GM20000 (cell line): ENCODE data around the gene CTNNA2.

Experiments
- DNase-seq: peaks from one replicate; pipeline ENCODE4 v3.0.0; 2012; ENCODE audit warnings: low spot score
- TF ChIP-seq, protein P1 (sequence below): IDR thresholded peaks from 2 replicates; pipeline ENCODE4 v1.5.1; 2012; ENCODE audit warnings: mild to moderate bottlenecking, control low read depth; ENCODE audit errors: extremely low read depth, missing control alignments

The CTNNA2 gene

DNA sequence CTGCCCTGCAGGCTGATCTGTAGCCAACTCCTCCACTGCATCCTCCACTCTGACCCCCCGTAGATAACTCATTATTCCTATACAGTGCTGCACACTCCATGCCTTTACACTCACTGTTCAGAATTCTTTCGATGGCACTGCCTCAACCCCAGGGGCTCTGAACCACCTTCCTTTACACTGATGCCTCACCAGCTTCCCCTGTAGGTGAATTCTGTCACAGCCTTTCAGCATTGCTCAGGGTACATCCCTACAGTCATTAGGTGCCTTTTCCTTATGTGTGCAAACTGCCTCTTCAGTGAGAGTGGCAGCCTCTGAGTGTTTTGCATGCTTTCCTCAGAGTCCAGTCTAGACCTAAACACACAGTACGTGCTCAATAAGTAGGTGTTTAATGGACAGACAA is 472.3 kb downstream of the CTNNA2 start:
- TF ChIP-seq, protein P1, sequence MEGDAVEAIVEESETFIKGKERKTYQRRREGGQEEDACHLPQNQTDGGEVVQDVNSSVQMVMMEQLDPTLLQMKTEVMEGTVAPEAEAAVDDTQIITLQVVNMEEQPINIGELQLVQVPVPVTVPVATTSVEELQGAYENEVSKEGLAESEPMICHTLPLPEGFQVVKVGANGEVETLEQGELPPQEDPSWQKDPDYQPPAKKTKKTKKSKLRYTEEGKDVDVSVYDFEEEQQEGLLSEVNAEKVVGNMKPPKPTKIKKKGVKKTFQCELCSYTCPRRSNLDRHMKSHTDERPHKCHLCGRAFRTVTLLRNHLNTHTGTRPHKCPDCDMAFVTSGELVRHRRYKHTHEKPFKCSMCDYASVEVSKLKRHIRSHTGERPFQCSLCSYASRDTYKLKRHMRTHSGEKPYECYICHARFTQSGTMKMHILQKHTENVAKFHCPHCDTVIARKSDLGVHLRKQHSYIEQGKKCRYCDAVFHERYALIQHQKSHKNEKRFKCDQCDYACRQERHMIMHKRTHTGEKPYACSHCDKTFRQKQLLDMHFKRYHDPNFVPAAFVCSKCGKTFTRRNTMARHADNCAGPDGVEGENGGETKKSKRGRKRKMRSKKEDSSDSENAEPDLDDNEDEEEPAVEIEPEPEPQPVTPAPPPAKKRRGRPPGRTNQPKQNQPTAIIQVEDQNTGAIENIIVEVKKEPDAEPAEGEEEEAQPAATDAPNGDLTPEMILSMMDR: no peak
- no peak for DNase-seq

DNA sequence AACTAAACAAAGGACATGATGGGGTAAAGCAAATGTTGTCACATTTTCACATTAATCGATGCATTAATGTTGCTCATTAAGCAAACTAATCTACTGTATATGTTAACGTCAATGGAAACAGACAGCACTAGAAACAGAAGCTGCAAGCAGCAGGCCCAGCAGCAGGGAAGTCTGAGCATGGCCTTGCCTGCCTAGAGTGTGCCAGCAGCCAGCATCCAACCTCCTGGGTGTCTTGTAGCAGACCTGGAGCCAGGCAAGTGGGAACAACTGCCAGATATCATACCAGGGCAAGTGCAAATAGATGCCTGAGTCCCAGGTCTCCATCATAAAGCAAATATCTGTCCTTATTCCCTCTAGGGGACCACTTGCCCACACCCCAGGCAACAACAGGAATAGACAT is 472.7 kb downstream of the CTNNA2 start:
- TF ChIP-seq, protein P1: no peak

GRCh38 chr2:79993144-79993543 is 480.3 kb downstream of the CTNNA2 start:
- DNase-seq: no peak
- TF ChIP-seq, protein P1: no peak

More for the DNA sequence above, 472.7 kb downstream of the CTNNA2 start:
- DNase-seq: no peak

DNA sequence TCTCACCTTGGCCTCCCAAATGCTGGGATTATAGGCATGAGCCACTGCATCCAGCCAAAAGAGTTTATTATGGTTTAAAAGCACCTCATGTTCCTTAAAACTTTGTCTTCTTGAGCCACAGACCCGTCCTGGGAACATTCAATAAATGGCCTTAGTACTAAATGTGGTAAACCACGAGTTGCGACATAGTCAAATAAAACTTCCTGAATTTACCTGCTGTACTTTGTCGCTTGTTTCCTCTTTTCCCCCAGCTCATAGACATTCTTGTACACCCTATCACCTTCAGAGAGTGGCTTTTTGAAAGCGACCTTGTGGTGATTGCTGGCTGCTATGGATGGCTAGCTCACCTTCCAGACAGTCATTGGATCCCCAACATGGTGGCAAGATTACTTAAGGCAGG is 481.3 kb downstream of the CTNNA2 start:
- no peak for DNase-seq
- TF ChIP-seq, protein P1: no peak

DNA sequence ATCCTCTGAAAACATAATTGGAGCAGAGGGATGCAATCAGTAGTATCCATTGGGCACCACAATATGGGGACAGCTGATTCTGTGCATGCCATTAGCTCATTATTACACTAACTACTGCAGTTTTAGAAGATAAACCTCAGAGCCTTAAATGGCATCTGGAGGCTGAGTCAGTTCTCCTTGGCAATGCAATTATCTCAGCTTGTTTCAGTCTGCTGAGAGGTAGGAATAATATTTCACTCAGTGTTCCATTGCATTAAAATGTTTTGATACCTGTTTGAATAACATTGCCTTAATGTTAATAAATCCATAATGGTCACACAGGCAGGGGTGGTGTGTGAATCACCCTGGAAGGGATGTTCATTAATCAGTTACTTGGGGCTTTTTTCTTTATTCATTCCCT is 482.1 kb downstream of the CTNNA2 start:
- DNase-seq: no peak
- TF ChIP-seq, protein P1: no peak

DNA sequence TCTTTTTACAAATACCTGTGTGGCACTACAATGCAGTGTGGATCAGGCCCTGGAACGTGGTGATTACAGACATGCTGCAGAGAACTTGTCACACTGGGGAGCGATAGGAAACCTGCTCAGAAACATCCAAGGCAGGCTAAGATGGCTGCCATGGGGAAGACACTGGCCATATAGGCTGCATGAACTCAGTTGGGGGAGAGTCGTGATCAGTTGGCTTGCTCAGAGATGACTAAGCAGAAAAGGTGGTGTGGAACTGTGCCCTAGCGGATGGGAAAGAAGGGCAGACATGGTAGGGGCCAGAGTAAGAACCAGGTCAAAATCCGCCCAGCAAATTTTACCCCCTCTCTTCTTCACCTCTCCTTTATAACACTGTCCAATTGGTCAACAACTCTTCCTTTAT is 483.9 kb downstream of the CTNNA2 start:
- no peak for DNase-seq
- TF ChIP-seq, protein P1: no peak

DNA sequence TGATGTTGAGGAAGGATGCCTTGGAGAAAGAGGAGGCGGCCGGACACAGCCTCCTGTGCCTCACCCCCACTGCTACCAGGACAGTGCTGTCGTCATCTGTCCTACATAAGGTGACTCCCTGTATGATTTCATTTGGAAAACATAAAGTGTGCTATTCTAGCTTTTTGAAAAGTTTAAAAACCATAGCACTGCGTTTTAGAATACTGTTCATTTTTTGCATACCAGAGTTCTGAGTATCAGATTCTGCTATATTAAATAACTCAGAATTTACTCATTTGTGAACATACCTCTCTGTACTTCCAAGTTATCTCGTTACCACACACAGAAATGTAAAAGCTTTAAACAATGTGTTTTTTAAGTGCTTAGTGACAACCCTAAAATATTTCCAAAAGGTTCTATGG is 488.9 kb downstream of the CTNNA2 start:
- DNase-seq: no peak
- TF ChIP-seq, protein P1: no peak
